GM19452 (cell line): ENCODE results near the gene KCNG2.

ENCODE experiments used
- ATAC-seq: cut with Tn5 transposase; IDR thresholded peaks from one replicate; pipeline ENCODE4 v1.9.1; 2021; ENCODE audit not compliant: unreplicated experiment

The KCNG2 gene

GRCh38 chr18:79917853-79918614 lies 120.3 kb downstream of the KCNG2 start:
- ATAC-seq: no peak

DNA sequence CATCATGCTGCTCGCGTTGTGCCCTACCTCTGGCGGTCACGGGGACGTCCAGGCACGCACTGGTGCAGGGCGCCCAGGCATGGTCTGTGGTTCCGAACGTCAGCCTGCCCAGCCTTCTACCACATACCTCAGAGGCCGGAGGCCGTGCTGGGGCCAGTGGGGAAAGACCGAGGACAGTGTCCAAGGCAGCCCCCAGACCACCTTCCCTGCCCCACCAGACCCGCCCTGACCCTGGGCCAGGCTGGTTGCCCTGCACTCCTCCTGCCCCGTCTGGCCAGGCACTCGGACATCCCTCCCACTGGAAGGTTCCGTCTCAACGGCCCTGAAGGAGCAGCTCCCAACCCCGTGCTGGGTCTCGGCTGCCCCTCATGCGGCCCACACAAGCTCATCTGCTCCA lies 120.9 kb downstream of the KCNG2 start:
- ATAC-seq: no peak

DNA sequence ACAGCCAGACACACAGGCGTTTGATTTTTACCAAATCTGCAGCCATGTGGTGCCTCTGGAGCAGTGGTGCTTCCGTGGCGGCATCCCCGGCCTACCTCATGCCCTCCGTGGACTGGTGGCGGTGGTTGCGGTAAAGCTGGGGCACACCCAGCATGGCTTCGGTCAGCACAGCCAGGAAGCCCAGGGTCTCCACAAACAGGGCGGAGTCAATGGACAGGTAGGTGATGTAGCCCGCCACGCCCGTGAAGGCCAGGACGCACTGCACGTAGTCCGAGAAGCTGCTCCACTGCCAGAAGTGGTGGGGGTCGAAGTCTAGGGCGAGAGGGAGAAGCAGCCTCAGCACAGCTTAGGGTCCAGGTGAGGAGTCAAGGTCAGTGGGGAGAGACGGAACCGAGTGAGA lies 121.4 kb downstream of the KCNG2 start:
- no peak for ATAC-seq

GRCh38 chr18:79921984-79922965 lies 124.5 kb downstream of the KCNG2 start:
- no peak for ATAC-seq

GRCh38 chr18:79922971-79923411 lies 125.3 kb downstream of the KCNG2 start:
- no peak for ATAC-seq

GRCh38 chr18:79923896-79924585 lies 126.3 kb downstream of the KCNG2 start:
- no peak for ATAC-seq

DNA sequence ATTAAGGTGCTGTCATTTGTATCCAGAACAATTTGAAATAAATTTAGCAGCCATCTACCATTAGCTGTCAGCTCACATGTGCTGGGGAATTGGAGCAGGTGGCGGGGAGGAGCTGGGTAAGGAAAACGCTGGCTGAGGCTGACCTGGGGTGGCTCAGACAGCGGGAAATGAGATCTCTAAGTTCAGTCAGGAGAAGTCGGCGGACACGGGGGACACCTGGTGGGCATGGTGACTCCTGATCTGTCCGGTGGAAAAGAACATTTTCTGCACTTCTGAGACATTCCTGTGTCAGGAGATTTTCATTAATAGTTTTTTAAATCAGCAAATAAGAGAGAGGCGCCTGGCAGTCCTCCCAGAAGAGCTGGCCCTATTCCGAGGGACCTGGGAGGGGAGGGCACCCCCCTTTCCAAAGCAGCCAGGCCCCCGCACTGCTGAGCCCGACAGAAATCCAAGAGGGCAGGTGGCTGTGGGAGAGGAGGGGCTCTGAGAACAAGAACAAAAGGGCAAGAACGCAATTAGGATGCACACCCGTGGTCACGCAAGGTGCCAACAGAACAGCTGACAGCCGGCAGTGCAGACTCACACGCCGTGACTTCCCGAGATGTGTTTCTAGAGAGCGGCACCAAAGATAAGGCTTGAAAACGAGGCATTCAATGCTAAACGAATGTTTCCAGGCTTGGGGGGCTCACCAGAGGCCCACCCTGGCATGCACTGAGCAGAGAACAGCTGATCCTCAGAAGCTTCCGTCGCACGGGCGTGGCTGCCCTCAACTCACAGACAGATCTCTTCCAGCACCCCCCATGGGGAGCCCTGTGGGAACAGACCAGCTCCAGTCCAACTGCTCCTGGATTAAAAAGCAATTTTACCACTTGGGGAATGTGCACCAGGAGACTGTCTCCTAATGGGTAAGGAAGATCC lies 127.3 kb downstream of the KCNG2 start:
- ATAC-seq: no peak

DNA sequence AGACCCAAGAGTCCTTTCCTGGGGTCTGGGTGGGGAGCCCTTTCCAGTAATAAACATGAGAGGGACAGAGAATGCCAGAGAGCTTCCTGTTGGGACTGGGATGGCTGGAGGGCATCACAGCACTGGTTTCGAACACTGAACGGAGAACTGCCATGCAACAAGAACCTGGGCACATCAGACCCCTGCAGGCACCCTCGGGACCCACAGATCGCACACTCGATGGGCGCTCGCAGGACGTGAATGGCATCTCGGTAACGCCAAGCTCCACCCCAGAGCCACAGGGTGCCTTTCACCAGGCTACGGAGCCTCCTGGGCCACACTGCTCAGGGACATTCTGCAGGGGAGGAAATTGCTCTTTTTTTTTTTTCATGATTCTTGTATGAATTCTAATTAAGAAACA lies 128.6 kb downstream of the KCNG2 start:
- ATAC-seq: no peak

DNA sequence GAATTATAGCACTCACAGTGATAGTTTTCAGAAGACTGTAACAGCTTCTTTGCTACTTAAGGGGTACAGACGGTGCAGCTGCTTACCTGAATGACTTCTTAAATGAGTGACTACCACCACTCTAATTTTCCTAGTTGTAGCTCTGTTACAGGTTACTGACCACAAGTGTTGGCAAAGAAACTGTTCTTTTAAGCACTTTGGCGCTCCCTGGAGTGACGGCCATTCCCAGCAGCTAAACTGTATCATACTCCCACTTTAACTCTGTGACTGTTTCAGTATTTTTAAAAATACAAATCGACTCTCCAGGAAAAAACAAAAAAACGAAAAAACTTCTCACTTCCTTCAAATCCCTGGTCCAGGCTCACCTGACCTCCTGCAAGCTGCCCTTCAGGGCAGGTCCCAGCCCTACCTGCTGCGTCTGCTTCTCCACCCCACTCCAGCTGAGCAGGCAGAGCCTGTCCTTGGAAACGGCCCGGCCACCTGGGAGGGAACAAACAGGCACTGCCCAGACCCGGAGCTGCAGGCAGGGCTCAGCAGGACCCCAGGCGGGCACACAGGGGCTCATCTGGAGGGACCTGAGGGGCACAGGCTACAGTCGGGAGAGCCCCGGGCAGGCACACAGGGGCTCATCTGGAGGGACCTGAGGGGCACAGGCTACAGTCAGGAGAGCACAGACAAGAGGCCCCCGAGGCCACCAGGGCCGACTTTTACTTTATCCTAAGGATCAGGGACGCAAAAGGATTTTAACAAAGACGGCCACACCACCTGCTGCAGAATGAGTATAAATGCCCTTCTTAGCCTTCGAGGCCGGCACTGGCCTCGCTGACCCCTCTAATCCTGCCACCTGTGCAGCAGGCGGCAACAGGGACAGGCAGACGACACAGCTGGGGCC lies 129.2 kb downstream of the KCNG2 start:
- no peak for ATAC-seq

GRCh38 chr18:79927607-79928562 lies 130.1 kb downstream of the KCNG2 start:
- no peak for ATAC-seq

DNA sequence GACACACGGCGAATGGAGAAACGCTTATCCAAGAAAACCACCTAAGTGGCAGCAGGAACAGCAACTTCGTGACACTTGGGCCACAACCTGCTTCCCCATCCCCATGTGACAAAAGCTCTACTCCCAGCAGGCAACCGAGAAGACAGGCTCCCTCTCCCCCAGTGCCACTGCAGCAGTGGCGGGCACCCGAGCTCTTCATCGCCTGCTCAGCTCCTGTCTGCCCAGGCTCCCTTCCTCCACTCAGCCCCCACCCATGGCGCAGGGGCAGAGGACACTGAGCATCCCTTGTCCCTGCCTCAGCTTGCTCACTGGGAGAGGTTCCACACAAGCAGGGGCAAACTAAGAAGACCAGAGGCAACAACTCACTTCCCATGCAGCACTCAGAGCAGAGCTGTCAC lies 130.8 kb downstream of the KCNG2 start:
- ATAC-seq: no peak

- ATAC-seq: no peak
Measured at GRCh38 chr18:79930020-79930642, 132.4 kb downstream of the KCNG2 start.

- no peak for ATAC-seq
Measured at GRCh38 chr18:79931475-79931874, 133.7 kb downstream of the KCNG2 start.

GRCh38 chr18:79932907-79933306 lies 135.2 kb downstream of the KCNG2 start:
- no peak for ATAC-seq

DNA sequence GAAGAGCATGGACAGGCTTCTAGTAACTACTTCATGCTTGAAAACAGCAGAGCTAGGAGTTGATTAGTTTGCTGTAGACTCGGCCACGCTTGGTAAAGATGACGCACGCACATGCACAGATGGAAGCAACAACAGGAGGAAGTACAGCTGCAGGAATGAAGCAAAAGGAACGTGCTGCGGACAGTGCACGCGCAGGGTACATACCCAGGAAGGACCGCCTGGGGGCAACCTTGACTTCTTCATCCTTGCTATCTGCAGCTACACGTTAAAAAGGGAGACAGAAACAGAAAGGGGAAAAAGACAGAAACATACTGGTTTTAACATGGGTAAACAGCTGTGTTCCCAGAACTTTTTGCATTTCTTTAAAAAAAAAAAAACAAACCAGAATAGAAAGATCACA lies 136.0 kb downstream of the KCNG2 start:
- ATAC-seq: no peak

DNA sequence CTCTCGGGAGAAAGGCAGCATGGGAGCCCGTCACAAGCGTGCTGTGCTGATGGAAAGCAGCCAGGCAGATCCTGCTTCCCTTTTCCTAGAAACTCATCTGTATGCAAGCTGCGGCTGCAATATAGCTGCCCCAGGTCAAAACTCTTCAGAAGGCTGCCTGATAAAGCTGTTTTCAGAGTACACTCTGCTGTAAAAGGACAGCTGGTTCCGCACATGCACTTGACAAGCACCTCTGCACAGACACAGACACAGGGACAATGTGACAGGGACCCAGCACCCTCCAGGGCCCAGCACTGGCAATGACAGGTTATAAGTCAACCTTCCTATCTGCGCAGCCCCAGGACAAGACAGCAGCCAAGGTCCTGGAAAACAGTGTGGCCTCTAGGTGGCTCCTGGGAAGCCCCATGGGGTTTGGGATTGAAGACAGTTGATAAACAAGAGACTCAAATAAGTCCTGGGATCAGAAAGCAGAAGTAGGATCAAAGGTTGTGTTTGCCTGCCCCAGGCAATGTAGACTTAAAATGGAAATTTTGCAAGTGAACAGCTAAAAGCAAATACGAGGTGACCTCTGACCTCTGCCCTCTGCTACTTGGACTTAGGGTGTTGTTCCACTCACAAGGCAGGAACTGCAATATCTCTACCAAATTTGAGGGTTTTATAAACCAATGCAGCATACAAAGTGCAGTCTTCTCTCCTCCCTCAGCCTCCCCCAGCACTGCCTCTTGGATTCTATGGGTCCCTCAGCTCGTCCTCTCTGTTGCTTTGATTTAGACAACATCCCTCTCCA lies 136.8 kb downstream of the KCNG2 start:
- ATAC-seq: no peak

- no peak for ATAC-seq
Measured at GRCh38 chr18:79935098-79935480, 137.4 kb downstream of the KCNG2 start.
